Effector memory CD8-positive, alpha-beta T cell (primary cell): ENCODE data around the gene PRTG.
"Not testable (repeated sequence)": the region's sequence is repeated elsewhere in the genome, so short reads cannot be mapped to it uniquely, and the experiment has no call there.

Experiments
- ATAC-seq: fragments of 150-1000 bp; cut with Tn5 transposase; replicated peaks from 2 replicates; pipeline ENCODE4 v1.10.0; 2021; ENCODE audit warnings: mild to moderate bottlenecking, moderate library complexity
- DNase-seq, 3 experiments: peaks; one replicate each; pipeline ENCODE4 v3.0.0; 2021
- H3K27ac Mint-ChIP-seq, 2 donors: one replicate each; pipeline ENCODE4 v1.8.0; 2022; ENCODE audit warnings: mild to moderate bottlenecking in 2 of 2, mixed read lengths in 2 of 2, moderate library complexity in 2 of 2
- H3K27me3 Mint-ChIP-seq, 2 donors: one replicate each; pipeline ENCODE4 v1.8.0; 2022; ENCODE audit warnings: mixed read lengths in 2 of 2
- H3K36me3 Mint-ChIP-seq: one replicate; pipeline ENCODE4 v1.8.0; 2022; ENCODE audit warnings: mild to moderate bottlenecking, moderate library complexity, mixed read lengths; ENCODE audit not compliant: insufficient read depth
- H3K4me1 Mint-ChIP-seq, 2 donors: one replicate each; pipeline ENCODE4 v1.8.0; 2022; ENCODE audit warnings: low read depth in 2 of 2, mixed read lengths in 2 of 2
- H3K4me3 Mint-ChIP-seq, 2 donors: one replicate each; pipeline ENCODE4 v1.8.0; 2022; ENCODE audit warnings: mild to moderate bottlenecking in 2 of 2, mixed read lengths in 2 of 2, moderate library complexity in 2 of 2
- H3K9me3 Mint-ChIP-seq, 2 donors: one replicate each; pipeline ENCODE4 v1.8.0; 2022; ENCODE audit warnings: mixed read lengths in 2 of 2
- total RNA-seq, 9 experiments: gene quantifications; one replicate each; lab custom pipeline; 2026; lab: John Stamatoyannopoulos, UW

Gene PRTG
- total RNA-seq, result 0 to 0.72 (median 0) reads per million in 9 experiments

GRCh38 chr15:55742927-55743728 is at the start of gene PRTG:
Gene PRTG (minus strand): TSS chr15:55743152. CDS start chr15:55742931, 221 bp downstream.
- ATAC-seq, result no peak

GRCh38 chr15:55791551-55792400 is 48.8 kb upstream of the PRTG start:
- ATAC-seq (no peak), DNase-seq (no peak)
- no peaks in the 10 kb centered on the region for H3K4me1 Mint-ChIP-seq
- no peaks in the 10 kb centered on the region for H3K36me3 Mint-ChIP-seq
- H3K27ac Mint-ChIP-seq, result no peak overlapping the region
- H3K4me3 Mint-ChIP-seq, result no peak overlapping the region
- H3K27me3 Mint-ChIP-seq, result peaks cover 14 to 25% of the 10 kb centered on the region in 2 donors
- peaks cover 0 to 4% of the 10 kb centered on the region in 2 donors for H3K9me3 Mint-ChIP-seq

More at GRCh38 chr15:55742927-55743728, at the start of gene PRTG:
- peak within 1 kb of the TSS; percentile 64 to 65 for H3K4me3 Mint-ChIP-seq
- peaks cover 31 to 37% of the 10 kb centered on the region in 2 donors for H3K27me3 Mint-ChIP-seq
- H3K27ac Mint-ChIP-seq, result no peak within 1 kb of the TSS
- no peaks in the 10 kb centered on the region for H3K4me1 Mint-ChIP-seq
- H3K9me3 Mint-ChIP-seq, result no peaks in the 10 kb centered on the region
- DNase-seq, result no peak
- peaks cover 4% of the 10 kb centered on the region for H3K36me3 Mint-ChIP-seq

- peaks cover 16 to 31% of the 10 kb centered on the region in 2 donors for H3K27me3 Mint-ChIP-seq
- DNase-seq (peak; percentile 29 to 47 (median 33)), ATAC-seq (no peak)
- no peaks in the 10 kb centered on the region for H3K36me3 Mint-ChIP-seq
- no peak overlapping the region for H3K27ac Mint-ChIP-seq
- no peaks in the 10 kb centered on the region for H3K4me1 Mint-ChIP-seq
- peaks cover 0 to 4% of the 10 kb centered on the region in 2 donors for H3K9me3 Mint-ChIP-seq
- no peak overlapping the region for H3K4me3 Mint-ChIP-seq
Measured at GRCh38 chr15:55789066-55789660, 46.2 kb upstream of the PRTG start.

- Mint-ChIP-seq H3K27ac (no peak overlapping the region), H3K9me3 (no peaks in the 10 kb centered on the region), H3K4me1 (no peaks in the 10 kb centered on the region), H3K27me3 (peaks cover 27 to 44% of the 10 kb centered on the region in 2 donors), H3K4me3 (no peak overlapping the region), H3K36me3 (no peaks in the 10 kb centered on the region)
- no peak for ATAC-seq
- DNase-seq, result no peak
Measured at GRCh38 chr15:55786341-55786740, 43.4 kb upstream of the PRTG start.

- H3K27me3 Mint-ChIP-seq, result peaks cover 27 to 44% of the 10 kb centered on the region in 2 donors
- H3K9me3 Mint-ChIP-seq, H3K4me1 Mint-ChIP-seq, ATAC-seq, H3K36me3 Mint-ChIP-seq, H3K4me3 Mint-ChIP-seq, H3K27ac Mint-ChIP-seq, DNase-seq: not testable (repeated sequence)
Measured at GRCh38 chr15:55785593-55785992, 42.6 kb upstream of the PRTG start.

GRCh38 chr15:55784286-55784685 is 41.3 kb upstream of the PRTG start:
- peak overlapping the region in 1 of 2 donors; percentile 36 for H3K27ac Mint-ChIP-seq
- peaks cover 40 to 53% of the 10 kb centered on the region in 2 donors for H3K27me3 Mint-ChIP-seq
- peaks cover 0 to 3% of the 10 kb centered on the region in 2 donors for H3K4me1 Mint-ChIP-seq
- no peak overlapping the region for H3K4me3 Mint-ChIP-seq
- no peaks in the 10 kb centered on the region for H3K9me3 Mint-ChIP-seq
- ATAC-seq, result no peak
- DNase-seq, result no peak
- no peaks in the 10 kb centered on the region for H3K36me3 Mint-ChIP-seq

- H3K4me3 Mint-ChIP-seq, result no peak overlapping the region
- peaks cover 0 to 4% of the 10 kb centered on the region in 2 donors for H3K4me1 Mint-ChIP-seq
- H3K9me3 Mint-ChIP-seq, result no peaks in the 10 kb centered on the region
- no peak for DNase-seq
- H3K27me3 Mint-ChIP-seq, result peaks cover 49 to 56% of the 10 kb centered on the region in 2 donors
- no peak overlapping the region for H3K27ac Mint-ChIP-seq
- no peak for ATAC-seq
- no peaks in the 10 kb centered on the region for H3K36me3 Mint-ChIP-seq
Measured at GRCh38 chr15:55782901-55783300, 39.9 kb upstream of the PRTG start.

GRCh38 chr15:55780292-55780691 is 37.3 kb upstream of the PRTG start:
- H3K27me3 Mint-ChIP-seq, result peaks cover 36 to 47% of the 10 kb centered on the region in 2 donors
- no peaks in the 10 kb centered on the region for H3K9me3 Mint-ChIP-seq
- ATAC-seq (no peak), DNase-seq (no peak)
- H3K27ac Mint-ChIP-seq, result no peak overlapping the region
- no peaks in the 10 kb centered on the region for H3K36me3 Mint-ChIP-seq
- H3K4me3 Mint-ChIP-seq, result no peak overlapping the region
- H3K4me1 Mint-ChIP-seq, result peaks cover 0 to 4% of the 10 kb centered on the region in 2 donors

- DNase-seq (no peak), ATAC-seq (no peak)
- H3K27ac Mint-ChIP-seq, result no peak overlapping the region
- no peaks in the 10 kb centered on the region for H3K9me3 Mint-ChIP-seq
- no peaks in the 10 kb centered on the region for H3K36me3 Mint-ChIP-seq
- no peak overlapping the region for H3K4me3 Mint-ChIP-seq
- peaks cover 39% of the 10 kb centered on the region in 2 donors for H3K27me3 Mint-ChIP-seq
- peaks cover 0 to 4% of the 10 kb centered on the region in 2 donors for H3K4me1 Mint-ChIP-seq
Measured at GRCh38 chr15:55778932-55779331, 36.0 kb upstream of the PRTG start.

GRCh38 chr15:55775316-55775715 is 32.4 kb upstream of the PRTG start:
- H3K27me3 Mint-ChIP-seq, result peaks cover 42 to 47% of the 10 kb centered on the region in 2 donors
- H3K9me3 Mint-ChIP-seq, result no peaks in the 10 kb centered on the region
- peaks cover 0 to 4% of the 10 kb centered on the region in 2 donors for H3K4me1 Mint-ChIP-seq
- DNase-seq, result no peak
- H3K27ac Mint-ChIP-seq, result no peak overlapping the region
- no peak overlapping the region for H3K4me3 Mint-ChIP-seq
- no peaks in the 10 kb centered on the region for H3K36me3 Mint-ChIP-seq
- ATAC-seq, result no peak

- no peak overlapping the region for H3K4me3 Mint-ChIP-seq
- DNase-seq, result peak; percentile 2 to 31 (median 15)
Measured at GRCh38 chr15:55774113-55774970, 31.4 kb upstream of the PRTG start.

GRCh38 chr15:55770806-55771205 is 27.9 kb upstream of the PRTG start:
- Mint-ChIP-seq H3K27me3 (peaks cover 27 to 32% of the 10 kb centered on the region in 2 donors), H3K36me3 (no peaks in the 10 kb centered on the region), H3K9me3 (no peaks in the 10 kb centered on the region), H3K27ac (no peak overlapping the region), H3K4me3 (no peak overlapping the region), H3K4me1 (peaks cover 7% of the 10 kb centered on the region in 2 donors)
- DNase-seq, result no peak
- ATAC-seq, result no peak

More at GRCh38 chr15:55774113-55774970, 31.4 kb upstream of the PRTG start:
- H3K9me3 Mint-ChIP-seq, result no peaks in the 10 kb centered on the region
- ATAC-seq, result no peak
- peaks cover 0 to 1% of the 10 kb centered on the region in 2 donors for H3K4me1 Mint-ChIP-seq
- H3K27ac Mint-ChIP-seq, result no peak overlapping the region
- peaks cover 35 to 38% of the 10 kb centered on the region in 2 donors for H3K27me3 Mint-ChIP-seq
- no peaks in the 10 kb centered on the region for H3K36me3 Mint-ChIP-seq
